AG04450 (cell line): ENCODE results near the gene NOTCH2. TPM values are rescaled to one million over a fixed set of nuclear protein-coding genes. Genes with fewer than 3 reads are reported as not detected.

Source experiments
- CTCF ChIA-PET: fragments of 300-600, 350-600 bp; formaldehyde crosslinking; extraction: SDS; loops from one replicate; lab custom pipeline; 2022; ENCODE audit warnings: antibody characterized with exemption, inconsistent platforms; lab: Charles Lee
- POLR2A ChIA-PET: fragments of 350-600 bp; formaldehyde crosslinking; extraction: SDS; loops from one replicate; lab custom pipeline; 2021; ENCODE audit warnings: antibody characterized with exemption, inconsistent platforms; lab: Yijun Ruan, JAX
- DNase-seq: peaks from one replicate; pipeline ENCODE4 v3.0.0-alpha.2; 2011; ENCODE audit warnings: low read depth, low spot score
- H3K27ac ChIP-seq: one replicate; pipeline ENCODE4 v1.5.1; 2012; ENCODE audit warnings: low read depth, low read length, control low read depth
- H3K27me3 ChIP-seq: one replicate; pipeline ENCODE4 v1.6.0; 2012; ENCODE audit warnings: low read length; ENCODE audit not compliant: control insufficient read depth, insufficient read depth
- H3K4me3 ChIP-seq: 2 replicates; pipeline ENCODE4 v1.5.1; 2011; ENCODE audit warnings: mild to moderate bottlenecking, low read depth, low read length, control low read depth
- H3K9me3 ChIP-seq: 2 replicates; pipeline ENCODE4 v1.5.1; 2012; ENCODE audit warnings: low read length; ENCODE audit not compliant: control insufficient read depth, insufficient read depth
- polyA plus RNA-seq: library from polyadenylated mRNA; depleted of rRNA; stranded (reverse); fragments of >200 nt; gene quantifications from 2 replicates; pipeline ENCODE4 v1.2.3, GENCODE V29; 2011
- TF ChIP-seq, protein P1 (sequence below): IDR thresholded peaks from 2 replicates; pipeline ENCODE4 v1.5.1; 2011; ENCODE audit warnings: low read depth, low read length, control low read depth, inconsistent platforms

Gene NOTCH2
- polyA plus RNA-seq, 1 experiment = 47.0 TPM

DNA sequence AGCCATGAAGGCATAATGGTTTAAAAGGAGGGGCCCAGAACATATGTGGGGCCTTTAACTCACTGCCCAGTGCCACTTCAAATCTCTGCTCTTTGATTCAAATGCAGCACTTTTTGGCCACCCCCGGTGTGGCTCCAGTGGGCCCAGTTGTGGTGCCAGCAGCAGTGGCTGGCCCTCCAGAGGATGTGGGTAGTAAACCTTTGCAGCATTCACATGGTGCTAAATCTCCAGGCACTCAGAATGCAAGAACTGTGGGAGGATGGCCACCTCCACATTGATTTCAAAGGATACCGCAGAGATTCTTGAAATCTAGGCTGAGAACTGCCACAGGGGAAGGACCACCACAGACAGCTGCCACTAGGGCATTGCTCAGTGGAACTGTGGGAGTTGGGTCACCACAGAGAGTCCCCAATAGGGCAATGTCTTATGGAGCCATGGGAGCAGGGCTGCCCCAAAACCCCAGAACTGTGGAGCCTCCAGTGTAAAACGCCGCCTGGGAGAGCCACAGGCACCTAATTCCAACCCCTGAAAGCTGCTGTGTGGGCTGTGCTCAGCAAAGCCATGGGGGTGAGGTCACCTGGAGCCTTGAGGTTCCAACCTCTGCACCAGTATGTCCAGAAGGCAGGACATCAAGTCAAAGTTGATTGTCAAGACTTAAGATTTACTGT is 166.6 kb downstream of the NOTCH2 start:
- H3K4me3 ChIP-seq = no peak overlapping the region
- ChIA-PET POLR2A (no interaction called here), CTCF (interaction anchor here (1.0 kb wide), 1 partner anchor 94 kb away, joined by 3 read pairs; no protein-coding TSS in a partner anchor)
- no peak for DNase-seq
- H3K27ac ChIP-seq = no peak overlapping the region
- TF ChIP-seq, protein P1, sequence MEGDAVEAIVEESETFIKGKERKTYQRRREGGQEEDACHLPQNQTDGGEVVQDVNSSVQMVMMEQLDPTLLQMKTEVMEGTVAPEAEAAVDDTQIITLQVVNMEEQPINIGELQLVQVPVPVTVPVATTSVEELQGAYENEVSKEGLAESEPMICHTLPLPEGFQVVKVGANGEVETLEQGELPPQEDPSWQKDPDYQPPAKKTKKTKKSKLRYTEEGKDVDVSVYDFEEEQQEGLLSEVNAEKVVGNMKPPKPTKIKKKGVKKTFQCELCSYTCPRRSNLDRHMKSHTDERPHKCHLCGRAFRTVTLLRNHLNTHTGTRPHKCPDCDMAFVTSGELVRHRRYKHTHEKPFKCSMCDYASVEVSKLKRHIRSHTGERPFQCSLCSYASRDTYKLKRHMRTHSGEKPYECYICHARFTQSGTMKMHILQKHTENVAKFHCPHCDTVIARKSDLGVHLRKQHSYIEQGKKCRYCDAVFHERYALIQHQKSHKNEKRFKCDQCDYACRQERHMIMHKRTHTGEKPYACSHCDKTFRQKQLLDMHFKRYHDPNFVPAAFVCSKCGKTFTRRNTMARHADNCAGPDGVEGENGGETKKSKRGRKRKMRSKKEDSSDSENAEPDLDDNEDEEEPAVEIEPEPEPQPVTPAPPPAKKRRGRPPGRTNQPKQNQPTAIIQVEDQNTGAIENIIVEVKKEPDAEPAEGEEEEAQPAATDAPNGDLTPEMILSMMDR = no peak
- H3K9me3 ChIP-seq = no peaks in the 10 kb centered on the region; the same call in 1 of the 2 replicates
- no peaks in the 10 kb centered on the region for H3K27me3 ChIP-seq

DNA sequence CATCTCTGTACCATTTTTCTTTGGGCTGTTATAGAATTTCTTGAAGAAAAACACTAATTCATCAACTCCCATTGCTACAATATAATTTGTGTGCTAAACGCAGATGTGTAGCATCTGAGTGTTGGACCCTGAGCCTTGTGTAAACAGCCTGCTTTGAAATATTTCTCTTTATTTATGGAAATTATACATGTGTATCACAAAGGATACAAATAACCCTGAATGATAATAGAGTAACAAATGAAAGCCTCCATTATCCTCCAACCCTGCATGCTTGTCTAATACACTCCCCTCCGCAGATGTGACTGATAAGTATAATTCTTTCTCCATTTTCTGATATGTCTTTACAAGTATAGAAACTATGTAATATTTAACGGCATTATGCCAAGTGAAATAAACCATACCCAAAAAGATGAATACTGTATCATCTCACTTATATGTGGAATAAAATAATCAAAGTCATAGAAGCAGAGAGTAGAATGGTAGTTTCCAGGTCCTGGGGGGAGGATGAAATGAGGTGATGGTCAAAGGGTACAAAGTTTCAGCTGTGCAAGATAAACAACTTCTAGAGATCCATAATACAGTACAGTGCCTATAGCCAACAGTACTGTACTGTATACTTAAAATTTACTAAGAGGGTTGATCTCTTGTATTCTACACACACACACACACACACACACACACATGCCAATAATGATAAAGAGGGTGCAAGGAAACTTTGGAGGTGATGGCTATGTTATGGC is 170.3 kb downstream of the NOTCH2 start:
- no peak for DNase-seq
- CTCF ChIA-PET = interaction anchor here (3.5 kb wide), 1 partner anchor 13 kb away, joined by 12 read pairs; no protein-coding TSS in a partner anchor
- H3K4me3 ChIP-seq = no peak overlapping the region
- TF ChIP-seq, protein P1 = no peak
- H3K27ac ChIP-seq = no peak overlapping the region
- peaks cover 4% of the 10 kb centered on the region; the same call in 1 of the 2 replicates for H3K9me3 ChIP-seq
- POLR2A ChIA-PET = no interaction called here
- peaks cover 4% of the 10 kb centered on the region for H3K27me3 ChIP-seq

DNA sequence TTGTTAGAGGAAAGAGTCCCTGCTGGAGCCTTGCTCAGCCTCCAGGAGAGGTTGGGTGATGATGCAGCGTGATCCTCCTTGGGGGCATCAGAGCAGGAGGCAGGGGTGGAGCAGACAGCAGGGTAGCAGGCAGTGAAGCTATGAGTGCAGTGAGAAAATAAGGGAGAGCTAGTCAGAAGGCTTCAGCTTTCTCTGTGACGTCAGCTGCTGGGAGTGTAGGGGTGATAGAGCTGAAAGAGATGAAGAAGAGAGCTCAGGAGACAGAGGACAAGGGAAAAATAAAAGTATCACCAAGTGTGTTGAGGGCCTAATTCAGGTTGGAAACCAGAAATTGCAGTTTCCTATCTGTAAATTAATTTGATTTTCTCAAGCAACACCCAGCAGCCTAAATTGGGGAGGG is 170.9 kb downstream of the NOTCH2 start:
- TF ChIP-seq, protein P1 = no peak
- no peak overlapping the region for H3K27ac ChIP-seq
- peaks cover 4% of the 10 kb centered on the region; the same call in 1 of the 2 replicates for H3K9me3 ChIP-seq
- CTCF ChIA-PET = interaction anchor here (3.5 kb wide), 1 partner anchor 12 kb away, joined by 12 read pairs; no protein-coding TSS in a partner anchor
- H3K27me3 ChIP-seq = peaks cover 4% of the 10 kb centered on the region
- DNase-seq = no peak
- H3K4me3 ChIP-seq = no peak overlapping the region
- POLR2A ChIA-PET = no interaction called here

- POLR2A ChIA-PET = no interaction called here
- TF ChIP-seq, protein P1 = no peak
- H3K27me3 ChIP-seq = peaks cover 4% of the 10 kb centered on the region
- H3K27ac ChIP-seq = no peak within 1 kb of the TSS
- H3K9me3 ChIP-seq = peaks cover 4% of the 10 kb centered on the region; the same call in 1 of the 2 replicates
- no peak within 1 kb of the TSS for H3K4me3 ChIP-seq
- DNase-seq = no peak
- CTCF ChIA-PET = interaction anchor here (3.5 kb wide), 1 partner anchor 10 kb away, joined by 12 read pairs; no protein-coding TSS in a partner anchor
Measured at GRCh38 chr1:119896303-119896702, 173.2 kb downstream of the NOTCH2 start, which contains the start of gene ADAM30. Gene ADAM30 (minus strand): TSS chr1:119896515. CDS start chr1:119896336, 179 bp downstream.
